Measurements from ENCODE around the gene PDE8A. TPM values are rescaled to one million over a fixed set of nuclear protein-coding genes. Genes with fewer than 3 reads are reported as not detected.
A peak's percentile ranks its signal among the peaks of the same experiment; 100 is the strongest.

Gene PDE8A
- total RNA-seq, 1 donor from 2014 or later, result 71.4 TPM

DNA sequence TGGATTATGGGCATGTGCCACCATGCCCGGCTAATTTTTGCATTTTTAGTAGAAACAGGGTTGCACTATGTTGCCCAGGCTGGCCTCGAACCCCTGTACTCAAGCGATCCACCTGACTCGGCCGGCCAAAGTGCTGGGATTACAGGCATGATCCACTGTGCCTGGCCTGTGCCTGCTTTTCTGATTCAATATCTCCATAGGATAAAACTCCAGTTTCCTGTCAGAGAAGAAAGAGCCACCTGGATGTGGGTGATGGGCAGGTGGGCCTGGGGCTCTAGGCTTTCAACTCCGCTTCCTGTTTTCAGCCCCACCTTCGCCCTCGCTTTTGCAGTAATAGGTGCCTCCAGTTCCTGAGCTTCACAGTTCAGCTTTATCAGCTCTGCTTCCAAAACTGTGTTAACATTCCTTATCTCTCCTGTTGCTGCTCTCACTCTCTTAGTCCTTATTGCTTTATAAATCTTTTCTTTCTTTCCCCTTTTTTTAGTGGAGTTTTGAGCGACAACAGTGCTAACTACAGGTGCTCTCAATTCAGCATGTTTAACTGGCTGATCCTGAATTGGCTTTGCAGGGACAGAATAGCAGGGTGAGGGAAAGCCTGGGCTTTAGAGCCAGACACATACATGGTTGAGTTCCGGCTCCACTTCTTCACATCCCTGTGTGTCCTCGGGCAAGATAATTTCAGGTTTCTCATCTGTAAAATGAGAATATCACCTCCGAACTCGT is 21.1 kb upstream of the PDE8A start:
- DNase-seq (ENCODE audit: low spot score), result no peak
- intact Hi-C loops (cut with DNase I), result no loop called here
- ATAC-seq, result no peak

- intact Hi-C loops (cut with DNase I), result no loop called here
- no peak for ATAC-seq
- no peak for DNase-seq (ENCODE audit: low spot score)
Observed at GRCh38 chr15:84961114-84961452, 20.6 kb upstream of the PDE8A start.

DNA sequence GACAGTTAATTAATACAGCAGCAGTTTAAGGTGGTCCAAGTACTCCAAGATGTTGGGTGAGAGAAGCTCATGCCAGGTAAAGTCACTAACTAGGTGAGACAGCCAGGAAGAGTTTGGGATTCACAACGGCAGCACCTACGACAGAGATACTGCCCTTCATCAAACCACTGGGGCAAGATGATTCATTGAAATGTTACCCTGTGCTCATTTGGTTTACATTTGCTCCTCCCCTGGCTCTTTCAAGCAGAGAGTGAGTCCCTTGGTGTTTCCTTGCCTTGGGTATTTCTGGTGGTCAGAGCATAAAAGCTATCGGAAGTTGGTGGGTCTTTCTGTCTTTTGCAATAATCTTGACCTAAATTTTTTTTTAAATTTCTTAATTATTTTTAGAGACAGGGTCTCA is 19.9 kb upstream of the PDE8A start:
- DNase-seq (ENCODE audit: low spot score) (no peak), ATAC-seq (no peak)
- intact Hi-C loops (cut with DNase I), result no loop called here

DNA sequence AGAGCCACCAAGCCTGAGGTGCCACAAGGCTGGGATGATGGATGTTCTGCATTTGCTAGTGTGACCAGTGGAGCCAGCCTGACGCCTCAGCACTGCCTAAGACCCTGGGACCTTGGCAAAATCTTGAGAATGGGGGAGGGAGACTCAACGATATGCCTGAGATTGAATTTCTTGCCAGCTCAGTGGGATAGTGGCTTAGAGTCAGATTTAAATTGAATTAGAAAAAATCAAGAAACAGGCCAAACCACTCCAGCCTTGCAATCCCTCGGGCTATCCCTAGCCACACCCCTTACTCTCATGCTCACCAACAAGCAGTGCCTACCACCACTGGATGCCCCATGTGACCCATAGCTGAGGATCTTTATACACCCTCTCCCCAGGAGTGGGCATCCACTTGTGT is 18.7 kb upstream of the PDE8A start:
- DNase-seq (ENCODE audit: low spot score) (no peak), ATAC-seq (no peak)
- intact Hi-C loops (cut with DNase I), result no loop called here

DNA sequence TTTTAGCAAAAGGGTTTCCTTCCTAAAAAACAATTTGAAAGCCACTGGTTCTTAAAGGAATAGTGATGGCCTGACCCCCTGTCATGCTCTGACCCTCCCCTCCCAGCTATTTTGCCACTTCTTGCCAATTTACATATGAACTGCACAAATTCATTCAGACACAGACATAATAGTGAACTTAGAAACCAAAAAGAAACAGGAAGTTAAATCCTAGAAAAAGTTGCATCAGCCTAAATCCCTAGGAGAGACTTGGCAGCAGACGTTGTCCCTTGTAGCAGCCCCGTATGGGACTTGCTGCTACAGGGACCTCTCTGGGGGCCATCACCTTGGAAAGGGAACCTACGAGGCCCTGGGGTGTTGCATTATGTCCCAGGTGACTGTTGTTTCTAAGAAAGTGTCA is 14.3 kb upstream of the PDE8A start:
- intact Hi-C loops (cut with DNase I), result no loop called here
- ATAC-seq (no peak), DNase-seq (ENCODE audit: low spot score) (no peak)

- no peak for ATAC-seq
- DNase-seq (ENCODE audit: low spot score), result no peak
- intact Hi-C loops (cut with DNase I), result no loop called here
Observed at GRCh38 chr15:84968301-84968700, 13.4 kb upstream of the PDE8A start.

- intact Hi-C loops (cut with DNase I), result no loop called here
- DNase-seq (ENCODE audit: low spot score) (no peak), ATAC-seq (no peak)
Observed at GRCh38 chr15:84969257-84969656, 12.4 kb upstream of the PDE8A start.

DNA sequence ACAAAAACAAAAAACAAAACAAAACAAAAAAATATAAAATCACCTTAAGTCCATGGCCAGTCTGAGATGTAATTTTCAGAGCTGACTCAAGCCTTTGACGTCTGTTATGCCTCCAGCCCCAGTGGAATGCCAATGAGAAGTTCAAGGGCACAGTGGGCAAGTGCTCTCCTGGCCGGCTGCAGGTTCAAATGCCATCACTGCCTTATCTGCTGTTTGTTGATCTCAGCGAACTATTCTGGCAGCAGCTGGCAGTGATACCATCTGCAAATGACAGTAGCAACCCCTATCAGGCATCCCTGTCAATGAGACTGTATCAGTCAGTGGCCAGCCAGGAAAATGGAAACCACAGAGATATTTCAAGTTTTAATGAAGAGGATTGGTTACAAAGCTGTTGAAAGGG is 10.8 kb upstream of the PDE8A start:
- DNase-seq (ENCODE audit: low spot score) (no peak), ATAC-seq (no peak)
- intact Hi-C loops (cut with DNase I), result loop anchor here (10.0 kb wide), 1 partner anchor 1656 kb away; no protein-coding TSS in a partner anchor

DNA sequence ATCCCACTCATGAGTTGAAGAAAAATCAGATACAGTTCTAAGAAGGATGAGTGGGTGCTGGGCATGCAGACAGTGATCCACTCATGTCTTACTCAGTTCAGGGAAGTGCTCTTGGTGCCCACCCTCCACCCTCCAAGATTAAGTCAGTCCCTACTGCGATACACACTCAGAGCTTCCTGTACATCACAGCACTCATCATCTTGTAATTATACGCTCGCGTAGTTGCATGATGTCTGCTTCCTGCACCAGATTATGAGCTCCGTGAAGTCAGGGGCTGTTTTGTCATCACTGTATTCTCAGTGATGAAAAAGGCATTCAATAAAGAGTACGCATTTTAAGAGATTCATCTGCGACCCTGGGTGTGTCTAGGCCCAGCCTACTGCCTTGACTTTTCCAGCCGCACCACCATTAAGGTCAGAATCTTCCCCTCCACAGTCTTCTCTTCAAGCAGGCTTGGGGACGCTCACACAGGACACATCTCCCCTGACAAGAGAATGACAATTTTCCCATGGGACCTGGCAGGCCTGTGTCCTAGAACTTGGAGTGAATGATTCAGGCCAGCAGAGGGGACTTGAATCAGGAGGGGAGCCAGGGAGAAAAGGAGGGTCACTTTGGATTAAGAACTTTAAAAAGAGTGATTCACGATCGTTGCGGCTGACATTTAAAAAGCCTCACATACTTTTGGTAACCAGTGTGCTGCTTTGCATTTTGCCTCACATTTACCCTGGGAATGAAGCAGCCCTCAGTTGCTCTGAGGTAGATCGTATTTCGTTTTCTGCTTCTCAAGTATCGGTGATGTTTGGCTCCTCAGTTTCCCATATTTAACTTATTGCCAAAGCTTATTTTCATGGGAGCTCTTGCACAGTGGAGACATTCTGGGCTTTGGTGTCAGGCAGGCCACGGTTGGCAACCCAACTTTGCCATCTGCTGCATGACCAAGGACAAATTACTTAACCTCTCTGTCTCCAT is 7.9 kb upstream of the PDE8A start:
- DNase-seq (ENCODE audit: low spot score) (no peak), ATAC-seq (no peak)
- intact Hi-C loops (cut with DNase I), result loop anchor here (10.0 kb wide), 1 partner anchor 1659 kb away; no protein-coding TSS in a partner anchor

- intact Hi-C loops (cut with DNase I), result loop anchor here (10.0 kb wide), 1 partner anchor 1661 kb away; no protein-coding TSS in a partner anchor
- no peak for DNase-seq (ENCODE audit: low spot score)
- ATAC-seq, result no peak
Observed at GRCh38 chr15:84975871-84976351, 5.7 kb upstream of the PDE8A start.

DNA sequence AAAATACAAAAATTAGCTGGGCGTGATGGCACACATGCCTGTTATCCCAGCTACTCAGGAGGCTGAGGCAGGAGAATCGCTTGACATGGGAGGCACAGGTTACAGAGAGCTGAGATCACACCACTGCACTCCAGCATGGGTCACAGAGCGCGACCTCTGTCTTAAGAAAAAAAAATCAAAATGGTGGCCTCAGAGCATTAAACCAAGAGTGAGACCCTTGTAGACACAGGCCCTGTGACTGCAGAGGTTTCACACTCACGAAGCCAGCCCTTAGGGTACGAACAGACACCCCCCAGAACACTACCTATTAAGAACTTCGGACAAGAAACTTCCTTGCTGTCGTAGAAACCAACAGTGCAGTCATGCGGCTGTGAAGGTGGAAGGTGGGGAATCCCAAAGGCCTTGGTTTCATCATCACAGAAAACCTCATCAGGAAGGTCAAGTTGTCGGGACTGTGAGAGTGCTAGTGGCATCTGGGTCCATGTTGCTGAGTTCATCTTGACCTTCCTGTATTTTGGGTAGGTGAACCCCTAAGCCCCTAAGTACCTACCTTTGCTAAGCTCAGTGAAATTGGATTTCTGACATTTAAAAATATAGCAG is 4.8 kb upstream of the PDE8A start:
- no peak for ATAC-seq
- intact Hi-C loops (cut with DNase I), result loop anchor here (10.0 kb wide), 1 partner anchor 1662 kb away; no protein-coding TSS in a partner anchor

DNA sequence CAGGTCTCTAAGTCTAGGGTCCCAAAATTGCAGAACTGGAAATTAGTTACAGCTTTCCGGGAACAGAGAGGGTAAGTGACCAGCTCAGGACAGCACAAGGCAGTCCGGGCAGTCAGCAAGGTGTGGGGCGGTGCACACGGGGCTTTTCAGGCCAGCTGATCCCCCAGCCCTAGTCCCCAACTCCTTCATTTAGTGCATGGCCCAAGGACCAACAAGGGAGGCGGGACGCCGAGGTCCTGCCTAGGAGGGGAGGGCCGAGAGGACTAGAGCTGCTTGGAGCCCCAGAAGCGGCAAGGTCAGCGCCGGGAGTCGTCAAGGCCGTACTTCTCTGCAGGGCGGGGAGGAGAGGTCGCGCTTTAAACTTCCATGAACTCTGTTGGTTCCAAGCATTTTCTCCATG is 2.0 kb upstream of the PDE8A start:
- intact Hi-C loops (cut with DNase I), result loop anchor here (10.0 kb wide), 1 partner anchor 1665 kb away; no protein-coding TSS in a partner anchor
- no peak for ATAC-seq
- DNase-seq (ENCODE audit: low spot score), result peak; percentile 68

More for the DNA sequence above, 4.8 kb upstream of the PDE8A start:
- no peak for DNase-seq (ENCODE audit: low spot score)

- intact Hi-C loops (cut with DNase I), result no loop called here
- DNase-seq (ENCODE audit: low spot score) (peak; percentile 90), ATAC-seq (peak; percentile 89)
Observed at GRCh38 chr15:84980196-84981053, 1.2 kb upstream of the PDE8A start.

DNA sequence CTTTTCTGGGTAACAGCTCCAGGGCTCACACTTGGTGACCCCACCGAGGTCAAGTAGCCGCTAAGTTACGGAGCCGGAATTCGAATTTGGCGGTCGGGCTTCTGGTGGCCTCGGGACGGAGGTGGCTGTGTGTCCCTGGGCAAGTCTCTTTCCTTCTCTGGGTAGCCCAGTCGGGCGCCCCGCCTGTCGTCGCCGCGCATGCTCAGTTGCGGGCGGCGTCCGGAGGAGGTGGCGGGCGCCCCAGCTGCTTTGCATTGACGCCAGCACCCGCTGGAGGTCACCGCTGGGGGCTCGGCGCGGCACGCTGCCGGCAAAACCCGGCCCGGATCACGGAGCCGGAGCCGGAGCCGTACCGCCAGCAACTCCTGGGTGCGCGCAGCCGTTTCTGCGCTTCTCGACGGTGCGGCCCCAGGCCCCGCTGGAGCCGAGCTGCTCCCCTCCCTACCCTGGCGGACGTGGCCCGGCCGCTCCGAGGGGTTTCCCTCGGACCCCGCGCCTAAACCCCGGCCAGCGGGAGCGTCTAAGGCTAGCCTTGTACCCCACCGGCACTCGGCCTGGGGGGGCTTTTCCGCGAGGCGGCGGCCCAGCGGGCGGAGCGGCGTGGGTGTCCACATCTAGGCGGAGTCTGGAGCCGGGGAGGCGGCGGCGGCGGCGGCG is 474 bp upstream of the PDE8A start:
- ATAC-seq, result peak; percentile 96
- peak; percentile 96 for DNase-seq (ENCODE audit: low spot score)
- intact Hi-C loops (cut with DNase I), result no loop called here

DNA sequence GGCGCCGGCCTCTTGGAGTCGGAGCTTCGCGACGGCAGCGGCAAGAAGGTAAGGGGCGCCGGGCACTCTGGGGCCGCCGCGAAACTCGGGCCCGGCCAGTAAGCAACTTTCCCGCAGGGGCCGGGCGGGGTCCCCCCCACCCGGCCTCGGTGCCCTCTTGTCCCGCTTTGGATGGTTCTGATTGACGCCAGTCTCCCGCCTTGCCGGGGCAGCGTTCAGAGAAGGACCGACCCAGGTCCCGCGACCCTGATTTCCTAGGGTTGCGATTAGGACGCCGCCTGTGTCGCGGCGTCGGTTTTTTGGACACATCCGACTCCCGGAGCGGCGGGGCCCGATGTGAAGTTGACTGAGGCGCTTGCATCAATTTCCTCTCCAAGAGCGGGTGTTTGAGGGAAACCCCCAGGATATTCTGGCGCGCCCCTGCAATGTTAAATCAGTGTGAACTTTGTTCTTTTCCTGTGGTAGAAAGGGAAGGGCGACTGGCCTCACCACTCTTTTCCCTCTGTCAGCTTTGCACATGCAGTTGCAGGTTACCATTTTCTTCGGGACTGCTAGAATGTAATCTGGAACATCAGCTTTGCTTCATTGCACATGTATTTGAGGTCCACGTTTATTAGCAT is 755 bp downstream of the PDE8A start:
- ATAC-seq (no peak), DNase-seq (ENCODE audit: low spot score) (peak; percentile 68)
- intact Hi-C loops (cut with DNase I), result no loop called here

GRCh38 chr15:84983294-84983693 is 1.6 kb downstream of the PDE8A start:
- intact Hi-C loops (cut with DNase I), result no loop called here
- DNase-seq (ENCODE audit: low spot score) (no peak), ATAC-seq (no peak)

GRCh38 chr15:84983711-84984110 is 2.1 kb downstream of the PDE8A start:
- intact Hi-C loops (cut with DNase I), result no loop called here
- no peak for ATAC-seq
- no peak for DNase-seq (ENCODE audit: low spot score)

GRCh38 chr15:84985158-84985557 is 3.5 kb downstream of the PDE8A start:
- ATAC-seq, result no peak
- intact Hi-C loops (cut with DNase I), result no loop called here

More at GRCh38 chr15:84985158-84985557, 3.5 kb downstream of the PDE8A start:
- no peak for DNase-seq (ENCODE audit: low spot score)

Measured in sciatic nerve (tissue), 2 donors.